Hematopoietic multipotent progenitor cell treated with erythropoietin and hydrocortisone succinate and interleukin-3 and kit ligand, for 8 days (in vitro differentiated cells): ENCODE results near the gene RCE1.

Experiments used
- DNase-seq: peaks from one replicate; pipeline ENCODE4 v3.0.0-alpha.2; 2015

The RCE1 gene

GRCh38 chr11:66845143-66845875 lies 2.1 kb downstream of the RCE1 start:
- DNase-seq = no peak

DNA sequence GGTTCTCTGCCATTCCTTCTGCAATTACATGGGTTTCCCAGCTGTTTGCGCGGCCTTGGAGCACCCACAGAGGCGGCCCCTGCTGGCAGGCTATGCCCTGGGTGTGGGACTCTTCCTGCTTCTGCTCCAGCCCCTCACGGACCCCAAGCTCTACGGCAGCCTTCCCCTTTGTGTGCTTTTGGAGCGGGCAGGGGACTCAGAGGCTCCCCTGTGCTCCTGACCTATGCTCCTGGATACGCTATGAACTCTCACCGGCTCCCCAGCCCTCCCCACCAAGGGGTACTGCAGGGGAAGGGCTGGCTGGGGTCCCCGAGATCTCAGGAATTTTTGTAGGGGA lies 2.6 kb downstream of the RCE1 start:
- DNase-seq = no peak

- DNase-seq = no peak
Observed at GRCh38 chr11:66846671-66847091, 3.4 kb downstream of the RCE1 start.

DNA sequence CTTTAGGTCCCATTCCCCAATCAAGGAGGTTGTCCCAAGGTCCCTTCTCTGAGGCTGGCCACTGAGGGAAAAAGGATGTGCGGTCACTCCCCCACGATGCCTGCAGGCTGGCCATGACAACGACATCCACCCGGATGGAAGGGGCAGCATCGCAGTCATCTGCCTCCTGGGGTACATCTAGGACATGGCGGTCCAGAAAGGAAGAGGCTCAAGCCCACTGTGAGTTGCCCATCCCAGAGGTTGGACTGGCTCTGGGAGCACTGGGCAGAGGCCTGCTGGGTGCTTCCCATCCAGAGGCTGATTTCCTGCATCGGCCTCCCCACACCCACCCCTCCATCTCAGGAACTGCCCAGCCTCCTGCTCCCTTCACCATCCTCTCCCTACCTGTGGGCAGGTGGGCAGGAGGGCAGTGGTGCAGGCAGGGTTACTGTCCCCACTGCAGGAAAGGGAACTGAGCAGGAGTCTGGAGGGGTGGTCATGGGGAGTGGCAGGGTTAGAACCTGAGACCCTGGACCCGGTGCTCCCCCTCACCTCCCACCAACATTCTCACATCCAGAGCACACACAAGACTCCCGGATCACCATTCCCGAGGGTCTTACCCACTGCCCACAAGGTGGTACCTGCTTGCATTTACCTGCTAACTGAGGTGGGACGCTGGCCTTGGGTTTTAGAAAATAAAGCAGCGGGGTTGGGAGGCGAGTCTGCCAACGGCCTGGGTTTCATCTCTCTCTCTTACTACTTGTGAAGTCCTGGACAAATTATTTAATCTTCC lies 4.4 kb downstream of the RCE1 start:
- DNase-seq = no peak

DNA sequence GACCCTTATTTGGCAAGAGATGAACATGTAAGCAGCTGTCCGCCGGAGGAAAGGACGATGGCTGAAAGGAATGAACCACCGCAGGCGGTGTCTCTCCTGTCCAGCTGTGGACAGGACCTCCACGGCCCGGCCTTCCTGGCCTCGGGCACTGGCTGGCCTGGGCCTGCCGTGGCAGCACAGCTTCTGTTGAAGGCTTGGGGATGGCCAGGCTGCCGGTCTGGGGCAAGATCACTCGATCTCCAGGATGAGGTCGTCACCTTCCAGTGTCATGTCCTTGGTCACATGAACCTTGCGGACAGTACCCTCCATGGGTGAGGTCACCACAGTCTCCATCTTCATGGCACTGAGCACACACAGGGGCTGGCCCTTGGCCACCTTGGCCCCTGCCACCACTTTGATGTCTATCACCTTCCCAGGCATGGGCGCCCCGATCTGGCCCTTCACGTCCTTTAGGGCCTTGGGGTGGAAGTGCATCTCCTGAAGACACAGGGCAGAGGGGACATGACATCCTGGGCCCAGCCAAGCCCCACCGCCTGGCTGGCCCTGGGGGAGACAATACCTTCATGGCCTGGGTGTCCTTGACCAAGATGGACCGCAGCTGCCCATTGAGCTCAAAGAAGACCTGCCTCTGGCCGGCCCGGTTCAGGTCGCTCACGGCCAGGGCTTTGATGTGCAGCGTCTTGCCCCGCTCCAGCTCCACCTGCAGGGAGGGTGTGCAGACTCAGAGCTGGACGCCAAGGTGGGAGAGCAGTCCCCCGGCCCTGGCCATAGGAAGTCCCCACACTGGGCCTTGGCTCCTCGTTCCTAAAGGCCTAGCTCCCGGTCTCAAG lies 5.6 kb downstream of the RCE1 start:
- DNase-seq = no peak

- DNase-seq = no peak
Observed at GRCh38 chr11:66849501-66850234, 6.4 kb downstream of the RCE1 start.

DNA sequence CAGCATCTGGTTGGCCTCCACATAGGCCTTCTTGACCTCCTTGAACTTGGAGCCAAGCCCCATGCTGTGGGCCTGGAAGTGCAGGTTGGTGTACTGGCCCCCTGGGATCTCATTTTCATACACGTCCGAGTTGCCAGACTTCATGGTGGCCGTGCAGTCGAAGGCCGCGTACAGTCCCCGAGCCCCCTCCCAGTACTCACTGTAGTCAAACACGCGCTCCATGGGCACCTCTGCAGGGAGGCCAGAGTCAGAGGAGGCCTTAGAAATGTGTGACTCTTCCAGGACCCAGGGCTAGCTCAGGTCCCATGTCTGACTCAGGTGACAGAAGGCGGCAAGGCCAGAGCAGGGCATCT lies 7.0 kb downstream of the RCE1 start:
- DNase-seq = no peak

DNA sequence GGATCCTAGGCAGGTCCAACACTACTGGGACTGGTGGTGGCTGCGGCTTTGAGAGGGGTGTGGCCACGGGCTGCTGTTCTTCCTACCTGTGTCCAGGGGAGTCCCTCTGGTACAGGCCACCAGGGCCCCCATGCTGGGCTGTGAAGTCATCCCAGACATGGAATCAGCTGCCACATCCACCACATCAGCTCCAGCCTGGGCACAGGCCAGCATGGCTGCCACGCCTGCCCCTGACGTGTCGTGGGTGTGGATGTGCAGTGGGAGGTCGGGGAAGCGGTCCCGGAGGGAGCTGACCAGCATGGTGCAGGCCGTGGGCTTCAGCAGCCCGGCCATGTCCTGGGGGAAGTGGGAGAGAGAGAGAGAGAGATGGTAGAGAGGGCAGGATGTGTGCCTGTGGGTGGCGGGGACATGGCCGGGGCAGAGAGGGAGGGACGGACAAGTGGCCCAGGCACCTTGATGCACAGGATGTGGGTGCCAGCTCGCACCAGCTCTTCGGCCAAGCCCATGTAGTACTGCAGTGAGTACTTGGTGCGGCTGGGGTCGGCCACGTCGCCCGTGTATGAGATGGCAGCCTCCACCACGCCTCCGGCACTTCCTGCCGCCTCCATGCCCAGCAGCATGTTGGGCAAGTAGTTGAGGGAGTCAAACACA lies 7.5 kb downstream of the RCE1 start:
- no peak for DNase-seq

- no peak for DNase-seq
Observed at GRCh38 chr11:66851239-66851596, 8.0 kb downstream of the RCE1 start.

DNA sequence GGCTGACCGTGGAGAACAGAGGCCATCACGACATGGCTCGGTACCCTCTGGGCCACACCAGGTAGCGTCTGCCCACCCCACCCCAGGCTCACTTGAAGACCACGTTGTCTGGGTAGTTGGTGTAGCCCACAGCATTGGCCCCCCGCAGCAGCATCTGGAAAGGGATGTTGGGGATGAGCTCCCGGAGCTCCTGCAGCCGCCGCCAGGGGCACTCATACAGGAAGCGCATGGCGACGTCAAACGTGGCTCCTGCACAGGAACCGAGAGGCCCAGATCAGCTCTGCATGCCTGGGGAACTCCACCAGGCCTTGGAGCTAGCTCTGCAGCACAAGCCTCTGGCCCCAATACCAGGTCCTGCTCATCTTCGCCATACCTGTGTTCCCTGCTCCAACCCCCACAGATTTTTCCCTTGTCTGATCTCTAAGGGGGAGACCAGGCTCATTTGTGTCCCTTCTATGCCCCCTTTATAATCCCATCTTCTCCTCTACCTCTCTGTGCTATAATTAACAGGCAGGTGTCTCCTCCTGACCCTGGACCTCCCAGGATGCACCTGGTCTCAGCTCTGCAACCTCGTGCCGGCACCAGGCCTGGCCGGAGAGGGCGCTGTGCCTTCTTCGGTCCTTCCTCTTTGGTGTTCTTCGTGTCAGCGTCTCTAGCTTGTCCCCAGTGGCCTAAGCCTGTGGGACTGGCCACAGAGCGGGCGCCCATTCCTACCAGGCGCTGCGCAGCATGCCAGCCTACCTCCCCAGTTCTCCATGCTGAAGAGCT lies 8.6 kb downstream of the RCE1 start:
- DNase-seq = peak; percentile 48

DNA sequence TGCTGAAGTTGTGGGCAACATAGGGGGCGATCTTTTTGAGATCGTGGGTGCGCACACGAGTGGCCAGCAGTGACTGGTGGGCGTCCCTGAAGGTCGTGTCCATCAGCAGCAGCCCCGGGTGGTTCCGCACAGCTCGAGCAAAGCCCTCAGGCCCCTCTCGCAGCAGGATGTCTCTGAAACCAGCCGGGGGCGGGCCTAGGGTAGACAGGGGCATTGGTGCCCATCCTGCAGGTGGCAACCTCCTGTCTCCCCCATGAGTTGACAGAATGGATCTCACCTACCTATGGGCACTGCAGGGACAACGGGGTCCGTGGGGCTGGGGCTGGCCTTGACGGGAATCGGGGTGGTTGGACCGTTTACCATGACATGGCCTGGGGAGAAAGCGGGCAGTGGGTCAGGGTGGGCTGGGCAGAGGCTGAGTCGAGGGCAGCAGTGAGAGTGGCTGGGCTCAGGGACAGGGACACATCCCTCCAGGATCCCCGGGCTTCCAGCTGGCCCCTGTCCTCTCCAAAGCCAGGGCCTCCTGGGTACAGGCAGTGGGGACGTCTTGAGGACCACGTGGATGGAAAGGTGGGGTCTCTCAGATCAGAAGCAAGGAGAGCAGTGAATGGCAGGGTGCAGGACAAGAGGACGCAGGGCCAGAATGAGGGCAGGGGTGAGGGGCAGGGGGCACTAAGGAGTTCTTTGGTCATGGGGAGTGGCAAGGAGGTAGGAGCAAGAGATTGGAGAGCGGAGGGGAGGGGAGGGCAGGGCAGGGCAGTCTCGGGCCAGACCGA lies 9.4 kb downstream of the RCE1 start:
- no peak for DNase-seq

DNA sequence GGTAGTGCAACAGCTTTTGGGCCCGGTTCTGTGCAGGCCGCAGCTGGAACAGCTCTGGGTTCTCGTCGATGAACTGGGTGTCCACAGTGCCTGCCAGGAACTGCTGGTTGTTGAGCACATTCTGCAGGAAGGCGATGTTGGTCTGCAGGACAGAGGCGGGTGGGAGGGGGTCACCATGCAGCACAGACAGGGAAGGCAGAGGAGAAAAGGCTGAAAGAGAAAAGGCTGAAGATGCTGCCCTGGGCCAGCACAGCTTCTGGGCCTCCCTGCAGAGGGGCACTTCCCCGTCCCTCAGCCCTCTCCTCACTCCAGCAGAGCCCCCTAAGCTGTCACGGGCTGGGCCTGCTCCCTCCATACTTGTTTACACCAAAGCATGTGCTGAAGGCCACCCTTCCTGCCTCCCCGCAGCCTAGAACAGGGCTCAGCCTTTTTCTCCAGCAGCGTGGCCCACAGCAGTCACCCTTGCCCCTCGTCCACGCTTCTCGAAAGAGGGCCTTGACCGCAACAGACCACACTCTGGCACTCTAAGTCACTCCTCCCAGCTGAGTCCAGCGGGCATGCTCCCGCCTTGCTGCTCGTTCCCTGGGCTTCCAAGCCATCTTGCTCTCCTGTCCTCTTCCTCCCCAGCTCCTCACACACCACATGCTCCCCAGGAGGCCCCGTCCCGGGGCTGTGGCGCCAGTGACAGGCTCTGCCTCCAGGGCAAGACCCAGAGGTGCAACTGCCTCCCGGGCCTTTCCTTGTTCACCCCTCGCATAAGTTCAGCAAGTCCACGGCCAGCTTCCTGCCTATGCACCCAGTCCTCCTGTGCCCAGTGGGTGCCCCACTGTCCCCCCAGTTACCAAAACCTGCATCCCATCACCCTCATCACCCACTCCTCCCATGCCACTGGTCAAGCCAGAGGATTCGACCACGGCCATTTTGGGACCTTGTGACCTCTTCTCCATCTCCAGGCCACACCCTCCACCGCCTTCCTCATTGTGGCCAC lies 10.3 kb downstream of the RCE1 start:
- no peak for DNase-seq

GRCh38 chr11:66854231-66854661 lies 11.0 kb downstream of the RCE1 start:
- no peak for DNase-seq

DNA sequence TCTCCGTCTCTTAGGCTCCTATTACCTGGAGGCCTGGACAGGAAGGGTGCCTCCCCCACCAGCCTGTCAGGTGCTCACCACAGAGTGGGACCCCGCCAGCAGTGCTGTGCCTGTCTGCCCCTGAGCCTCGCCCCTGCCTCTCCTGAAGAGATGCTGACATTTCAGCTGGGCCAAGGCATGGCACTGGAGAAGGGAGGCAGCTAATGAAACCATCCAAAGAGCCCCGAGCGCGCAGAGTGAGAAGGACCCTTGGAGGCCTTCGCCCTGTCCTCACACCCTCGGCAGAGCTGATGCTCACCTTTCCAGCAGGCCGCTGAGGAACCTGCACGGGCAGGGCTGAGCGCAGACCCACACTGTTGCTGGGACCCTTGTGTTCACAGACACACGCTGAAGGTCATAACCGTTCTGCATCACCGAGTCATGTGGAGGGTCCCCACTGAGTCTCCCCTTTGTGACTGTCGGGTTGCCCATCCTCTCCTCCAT lies 11.5 kb downstream of the RCE1 start:
- no peak for DNase-seq

DNA sequence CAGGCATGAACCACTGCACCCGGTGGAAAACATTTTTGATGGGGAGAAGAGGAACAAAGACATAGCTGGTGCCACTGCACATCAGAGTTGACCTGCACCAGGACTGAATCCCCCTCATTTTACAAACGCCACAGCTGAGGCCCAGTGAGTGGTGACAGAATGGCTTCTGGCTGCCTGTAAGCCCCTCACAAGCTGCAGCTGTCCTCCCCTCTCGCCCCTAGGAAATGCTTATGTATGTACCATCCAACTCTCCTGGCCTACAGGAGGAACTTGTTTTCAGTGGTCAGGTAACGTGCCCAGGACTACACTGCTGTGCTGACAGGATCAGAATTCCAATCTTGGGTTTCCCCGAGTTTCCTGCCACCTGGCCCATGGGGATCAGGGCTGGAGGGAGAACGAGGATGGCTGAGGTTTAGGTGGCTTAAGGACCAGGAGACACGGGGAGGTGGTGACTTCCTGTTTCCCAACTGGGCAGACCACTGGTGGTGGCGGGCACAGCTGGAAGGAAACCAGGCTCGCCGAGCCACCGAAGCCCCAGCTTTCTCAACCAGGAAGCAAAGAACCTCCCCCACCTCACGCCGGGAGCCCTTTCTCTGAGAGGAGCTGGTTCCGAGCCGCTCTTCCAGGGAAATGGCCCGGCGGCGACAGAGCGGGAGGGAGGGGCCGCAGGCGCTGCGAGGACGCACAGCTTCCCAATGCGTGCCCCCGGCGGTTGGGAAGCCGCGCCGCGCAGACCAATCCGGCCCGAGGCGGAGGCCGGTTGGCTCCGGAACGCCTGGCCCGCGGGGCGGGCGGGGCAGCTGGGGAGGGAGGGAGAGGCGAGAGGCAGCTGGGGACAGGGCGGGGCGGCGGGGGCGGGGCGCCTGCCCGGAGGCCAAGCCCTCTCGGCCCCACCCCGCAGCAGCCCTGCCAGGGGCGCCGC lies 12.6 kb downstream of the RCE1 start:
- DNase-seq = peak; percentile 94

- DNase-seq = no peak
Observed at GRCh38 chr11:66856496-66857233, 13.4 kb downstream of the RCE1 start, which contains the start of gene LRFN4. Gene LRFN4 (plus strand): TSS chr11:66857064. CDS start chr11:66857745, 681 bp downstream.

DNA sequence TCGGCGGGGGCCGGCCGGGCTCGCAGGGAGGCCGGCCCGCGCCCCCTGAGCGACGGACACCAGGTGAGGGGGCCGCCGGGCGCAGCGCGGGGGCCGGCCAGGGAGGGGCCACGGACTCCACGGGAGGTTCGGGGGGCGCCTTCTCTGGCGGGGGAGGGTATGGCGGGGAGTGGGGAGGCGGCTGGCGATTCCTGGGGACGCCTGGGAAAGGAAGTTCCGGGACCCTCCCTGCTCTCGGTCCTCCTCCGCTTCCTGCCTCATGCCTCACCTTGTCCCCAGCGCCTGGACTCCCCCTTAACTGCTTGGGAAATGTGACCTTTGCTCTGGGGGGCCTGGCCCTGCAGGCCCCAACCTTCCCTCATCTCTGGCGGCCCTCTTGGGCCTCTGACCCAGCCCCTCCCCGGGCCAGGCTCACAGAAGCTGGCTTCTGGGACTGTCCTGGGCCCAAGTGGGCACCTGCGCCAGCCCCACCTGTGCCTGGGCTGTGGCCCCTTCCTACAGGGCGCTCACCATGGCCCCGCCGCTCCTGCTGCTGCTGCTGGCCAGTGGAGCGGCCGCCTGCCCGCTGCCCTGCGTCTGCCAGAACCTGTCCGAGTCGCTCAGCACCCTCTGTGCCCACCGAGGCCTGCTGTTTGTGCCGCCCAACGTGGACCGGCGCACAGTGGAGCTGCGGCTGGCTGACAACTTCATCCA lies 14.1 kb downstream of the RCE1 start:
- DNase-seq = no peak
